GM23338 (cell line): ENCODE data around the gene ERI3. TPM values are rescaled to one million over a fixed set of nuclear protein-coding genes. Genes with fewer than 3 reads are reported as not detected.

Experiments
- ATAC-seq: fragments of 200-7000 bp; cut with Tn5 transposase; 3 replicates; pipeline ENCODE4 v1.9.1; 2020
- DNase-seq: peaks from one replicate; pipeline ENCODE4 v3.0.0-alpha.2; 2015; ENCODE audit warnings: low spot score
- H2AFZ ChIP-seq: fragments of 200-600 bp; sonication (generic); 2 replicates; pipeline ENCODE4 v1.8.0; 2016; ENCODE audit warnings: antibody characterized with exemption, mild to moderate bottlenecking, moderate library complexity
- H3F3A ChIP-seq: fragments of 200-600 bp; sonication (generic); replicated peaks from 2 replicates; pipeline ENCODE4 v1.8.0; 2017; ENCODE audit warnings: antibody characterized with exemption, mixed run types, low read depth
- H3K27ac ChIP-seq: fragments of 200-600 bp; sonication (generic); 2 replicates; pipeline ENCODE4 v1.6.1; 2016; ENCODE audit warnings: low read depth
- H3K27me3 ChIP-seq: fragments of 200-600 bp; sonication (generic); 2 replicates; pipeline ENCODE4 v1.8.0; 2016; ENCODE audit warnings: mild to moderate bottlenecking, mixed run types, moderate library complexity; ENCODE audit not compliant: insufficient read depth
- H3K36me3 ChIP-seq: fragments of 200-600 bp; sonication (generic); 2 replicates; pipeline ENCODE4 v1.8.0; 2016; ENCODE audit warnings: mild to moderate bottlenecking; ENCODE audit not compliant: insufficient read depth
- H3K4me1 ChIP-seq: fragments of 200-600 bp; sonication (generic); 2 replicates; pipeline ENCODE4 v1.8.0; 2016; ENCODE audit warnings: mild to moderate bottlenecking, moderate library complexity; ENCODE audit not compliant: insufficient read depth
- H3K4me2 ChIP-seq: fragments of 200-600 bp; sonication (generic); 2 replicates; pipeline ENCODE4 v1.7.1; 2017; ENCODE audit warnings: mixed run types
- H3K4me3 ChIP-seq: fragments of 200-600 bp; sonication (generic); 2 replicates; pipeline ENCODE4 v1.6.1; 2016; ENCODE audit warnings: mixed run types
- H3K79me2 ChIP-seq: fragments of 200-600 bp; sonication (generic); replicated peaks from 2 replicates; pipeline ENCODE4 v1.8.0; 2017; ENCODE audit warnings: mild to moderate bottlenecking; ENCODE audit not compliant: insufficient read depth
- H3K9me2 ChIP-seq: fragments of 200-600 bp; sonication (generic); 2 replicates; pipeline ENCODE4 v1.8.0; 2017; ENCODE audit not compliant: insufficient read depth
- H4K20me1 ChIP-seq: fragments of 200-600 bp; sonication (generic); replicated peaks from 2 replicates; pipeline ENCODE4 v1.8.0; 2017; ENCODE audit warnings: mild to moderate bottlenecking; ENCODE audit not compliant: insufficient read depth
- H3K27ac Mint-ChIP-seq: 2 replicates; pipeline ENCODE4 v1.8.0; 2020; ENCODE audit warnings: inconsistent platforms, mild to moderate bottlenecking, moderate library complexity, mixed read lengths
- H3K27me3 Mint-ChIP-seq: 3 replicates; pipeline ENCODE4 v1.8.0; 2022; ENCODE audit warnings: low read depth, mild to moderate bottlenecking, moderate library complexity, mixed read lengths, inconsistent platforms; ENCODE audit not compliant: insufficient read depth, poor library complexity
- H3K36me3 Mint-ChIP-seq: 3 replicates; pipeline ENCODE4 v1.8.0; 2021; ENCODE audit warnings: low read depth, mild to moderate bottlenecking, inconsistent platforms, moderate library complexity, mixed read lengths
- H3K4me1 Mint-ChIP-seq: 3 replicates; pipeline ENCODE4 v1.8.0; 2020; ENCODE audit warnings: mild to moderate bottlenecking, inconsistent platforms, mixed read lengths
- H3K4me3 Mint-ChIP-seq: 3 replicates; pipeline ENCODE4 v1.8.0; 2021; ENCODE audit warnings: moderate library complexity, mild to moderate bottlenecking, inconsistent platforms, mixed read lengths
- H3K9me3 Mint-ChIP-seq: 3 replicates; pipeline ENCODE4 v1.8.0; 2020; ENCODE audit warnings: moderate library complexity, mild to moderate bottlenecking, inconsistent platforms, mixed read lengths
- CREB1 ChIP-seq: fragments of 250-450 bp; sonication (Bioruptor Pico); IDR thresholded peaks from 2 replicates; pipeline ENCODE4 v1.5.0; 2020; ENCODE audit warnings: low read depth, mild to moderate bottlenecking, moderate library complexity
- CTCF ChIP-seq, 2 experiments: fragments of 200-600 bp in 1 of 2; sonication (generic) in 1 of 2; conservative IDR thresholded peaks; 2 replicates each; pipeline versions ENCODE4 v1.5.1 to v1.6.1; 2016 to 2017; ENCODE audit warnings: antibody characterized with exemption in 2 of 2, low read depth in 2 of 2, mild to moderate bottlenecking in 2 of 2, moderate library complexity in 1 of 2
- ETS1 ChIP-seq: IDR thresholded peaks from 2 replicates; pipeline ENCODE4 v1.6.1; 2016; ENCODE audit warnings: antibody characterized with exemption
- EZH2 ChIP-seq: fragments of 200-600 bp; sonication (generic); IDR thresholded peaks from one replicate; pipeline ENCODE4 v1.8.0; 2017; ENCODE audit warnings: antibody characterized with exemption, mild to moderate bottlenecking, low read depth; ENCODE audit not compliant: unreplicated experiment
- EZH2phosphoT487 ChIP-seq: fragments of 200-600 bp; sonication (generic); IDR thresholded peaks from one replicate; pipeline ENCODE4 v1.8.1; 2018; ENCODE audit warnings: antibody characterized with exemption; ENCODE audit not compliant: unreplicated experiment
- JUNB ChIP-seq: IDR thresholded peaks from one replicate; pipeline ENCODE4 v1.6.1; 2016; ENCODE audit warnings: antibody characterized with exemption; ENCODE audit not compliant: unreplicated experiment
- NANOG ChIP-seq: IDR thresholded peaks from 2 replicates; pipeline ENCODE4 v1.6.1; 2016; ENCODE audit warnings: antibody characterized with exemption, borderline replicate concordance
- POLR2AphosphoS5 ChIP-seq: IDR thresholded peaks from 2 replicates; pipeline ENCODE4 v1.6.1; 2016; ENCODE audit warnings: antibody characterized with exemption, low read depth
- REST ChIP-seq: IDR thresholded peaks from one replicate; pipeline ENCODE4 v1.6.1; 2018; ENCODE audit warnings: antibody characterized with exemption; ENCODE audit not compliant: unreplicated experiment
- STAT1 ChIP-seq: IDR thresholded peaks from one replicate; pipeline ENCODE4 v1.6.1; 2016; ENCODE audit warnings: antibody characterized with exemption; ENCODE audit not compliant: unreplicated experiment
- ZNF114 ChIP-seq: fragments of 250-450 bp; sonication (Bioruptor Pico); IDR thresholded peaks from 2 replicates; pipeline ENCODE4 v1.5.0; 2020; ENCODE audit warnings: mild to moderate bottlenecking, moderate library complexity
- ZNF331 ChIP-seq: fragments of 250-450 bp; sonication (Bioruptor Pico); IDR thresholded peaks from 2 replicates; pipeline ENCODE4 v1.5.0; 2020; ENCODE audit warnings: low read depth, mild to moderate bottlenecking, moderate library complexity
- ZNF462 ChIP-seq: fragments of 250-450 bp; sonication (Bioruptor Pico); IDR thresholded peaks from 2 replicates; pipeline ENCODE4 v1.5.0; 2020; ENCODE audit warnings: mild to moderate bottlenecking, moderate library complexity
- polyA plus RNA-seq: library from polyadenylated mRNA; unstranded; fragments of >200 nt; fragmentation: Nextera tagmentation; extraction: Ambion mirVana; gene quantifications from 2 replicates; pipeline ENCODE4 v1.2.1, GENCODE V29; 2016
- total RNA-seq: library from RNA; depleted of rRNA; stranded (reverse); fragments of >200 nt; shearing (Covaris generic); gene quantifications from 2 replicates; pipeline ENCODE4 v1.2.3, GENCODE V29; 2014

Gene ERI3
- total and polyA plus RNA-seq, 2 experiments from 2014 or later, result 63.0 to 70.1 TPM

- peaks cover 8% of the 10 kb centered on the region; the same call in 1 of the 2 replicates for H4K20me1 ChIP-seq
- Mint-ChIP-seq H3K36me3 (peaks cover 15% of the 10 kb centered on the region; the same call in 2 of the 3 replicates), H3K27ac (no peak overlapping the region), H3K4me1 (no peaks in the 10 kb centered on the region), H3K27me3 (peaks cover 8% of the 10 kb centered on the region), H3K4me3 (no peak overlapping the region), H3K9me3 (no peaks in the 10 kb centered on the region)
- no peaks in the 10 kb centered on the region for H3K36me3 ChIP-seq
- TF ChIP-seq CTCF (conservative IDR thresholded peaks at IDR 0.05; ENCODE audit: low read depth in 2 of 2) (no peak), EZH2 (no peak), NANOG (no peak), REST (no peak), ETS1 (no peak), POLR2AphosphoS5 (no peak), CREB1 (CRISPR knock-in tag) (no peak), ZNF331 (CRISPR knock-in tag) (no peak), EZH2phosphoT487 (no peak), ZNF462 (no peak), ZNF114 (no peak), JUNB (no peak), STAT1 (no peak)
- H3K4me3 ChIP-seq, result no peak overlapping the region
- DNase-seq (no peak), ATAC-seq (no peak)
- H3K4me1 ChIP-seq, result no peaks in the 10 kb centered on the region
- no peaks in the 10 kb centered on the region for H3K27me3 ChIP-seq
- H3K27ac ChIP-seq, result no peak overlapping the region
- H3K4me2 ChIP-seq, result no peak overlapping the region
- H3F3A ChIP-seq, result no peaks in the 10 kb centered on the region
- H3K79me2 ChIP-seq, result no peaks in the 10 kb centered on the region; the same call in 1 of the 2 replicates
- no peaks in the 10 kb centered on the region for H3K9me2 ChIP-seq
- H2AFZ ChIP-seq, result no peak overlapping the region
These were observed 71.4 kb downstream of the ERI3 start for GRCh38 chr1:44283524-44284173.
